Neural progenitor cell (in vitro differentiated cells): ENCODE measurements around the gene KDM2A. TPM values are rescaled to one million over a fixed set of nuclear protein-coding genes. Genes with fewer than 3 reads are reported as not detected.

Experiments used
- DNase-seq: peaks from one replicate; pipeline ENCODE4 v3.0.0-alpha.2; 2016; ENCODE audit warnings: low spot score
- H2AFZ ChIP-seq: fragments of 200-600 bp; sonication (generic); replicated peaks from 2 replicates; pipeline ENCODE4 v1.6.1; 2016; ENCODE audit warnings: antibody characterized with exemption
- H3F3A ChIP-seq: fragments of 200-600 bp; sonication (generic); 2 replicates; pipeline ENCODE4 v1.6.1; 2016; ENCODE audit warnings: antibody characterized with exemption, low read depth
- H3K27ac ChIP-seq: fragments of 200-600 bp; sonication (generic); 2 replicates; pipeline ENCODE4 v1.5.1; 2016; ENCODE audit warnings: mild to moderate bottlenecking
- H3K27me3 ChIP-seq: fragments of 200-600 bp; sonication (generic); 2 replicates; pipeline ENCODE4 v1.6.1; 2016; ENCODE audit warnings: mild to moderate bottlenecking, moderate library complexity
- H3K36me3 ChIP-seq: fragments of 200-600 bp; sonication (generic); 2 replicates; pipeline ENCODE4 v1.5.1; 2016
- H3K4me1 ChIP-seq: fragments of 200-600 bp; sonication (generic); 2 replicates; pipeline ENCODE4 v1.6.1; 2016; ENCODE audit warnings: mixed run types
- H3K4me2 ChIP-seq: fragments of 200-600 bp; sonication (generic); 2 replicates; pipeline ENCODE4 v1.6.1; 2016
- H3K4me3 ChIP-seq: fragments of 200-600 bp; sonication (generic); 2 replicates; pipeline ENCODE4 v1.5.1; 2016
- H3K79me2 ChIP-seq: fragments of 200-600 bp; sonication (generic); 2 replicates; pipeline ENCODE4 v1.6.1; 2016; ENCODE audit warnings: low read depth
- H3K9ac ChIP-seq: fragments of 200-600 bp; sonication (generic); 2 replicates; pipeline ENCODE4 v1.6.1; 2016
- H3K9me3 ChIP-seq: fragments of 200-600 bp; sonication (generic); 2 replicates; pipeline ENCODE4 v1.5.1; 2016; ENCODE audit warnings: low read depth
- H4K20me1 ChIP-seq: fragments of 200-600 bp; sonication (generic); 2 replicates; pipeline ENCODE4 v1.6.1; 2016; ENCODE audit warnings: low read depth
- H3K27ac Mint-ChIP-seq: 3 replicates; pipeline ENCODE4 v1.8.0; 2021; ENCODE audit warnings: mixed read lengths
- H3K27me3 Mint-ChIP-seq: 2 replicates; pipeline ENCODE4 v1.8.0; 2022; ENCODE audit warnings: low read depth, mild to moderate bottlenecking, inconsistent platforms, moderate library complexity, mixed read lengths; ENCODE audit not compliant: insufficient read depth
- H3K36me3 Mint-ChIP-seq: 3 replicates; pipeline ENCODE4 v1.8.0; 2021; ENCODE audit warnings: mixed read lengths
- H3K4me1 Mint-ChIP-seq: 3 replicates; pipeline ENCODE4 v1.8.0; 2021; ENCODE audit warnings: mixed read lengths
- H3K4me3 Mint-ChIP-seq: 3 replicates; pipeline ENCODE4 v1.8.0; 2021; ENCODE audit warnings: mild to moderate bottlenecking, moderate library complexity, mixed read lengths
- H3K9me3 Mint-ChIP-seq: 3 replicates; pipeline ENCODE4 v1.8.0; 2020; ENCODE audit warnings: mixed read lengths
- CTCF ChIP-seq: fragments of 200-600 bp; sonication (generic); IDR thresholded peaks from 2 replicates; pipeline ENCODE4 v1.5.1; 2017; ENCODE audit warnings: antibody characterized with exemption, mild to moderate bottlenecking
- EZH2 ChIP-seq: fragments of 200-600 bp; sonication (generic); IDR thresholded peaks from 2 replicates; pipeline ENCODE4 v1.6.1; 2017; ENCODE audit warnings: antibody characterized with exemption, mild to moderate bottlenecking, moderate library complexity
- EZH2phosphoT487 ChIP-seq: fragments of 200-600 bp; sonication (generic); IDR thresholded peaks from 2 replicates; pipeline ENCODE4 v1.6.1; 2017; ENCODE audit warnings: antibody characterized with exemption
- total RNA-seq: library from RNA; depleted of rRNA; stranded (reverse); fragments of >200 nt; gene quantifications from 2 replicates; pipeline ENCODE4 v1.2.3, GENCODE V29; 2015; ENCODE audit warnings: low replicate concordance

The KDM2A gene
- total RNA-seq, 1 donor from 2014 or later: 49.5 TPM

DNA sequence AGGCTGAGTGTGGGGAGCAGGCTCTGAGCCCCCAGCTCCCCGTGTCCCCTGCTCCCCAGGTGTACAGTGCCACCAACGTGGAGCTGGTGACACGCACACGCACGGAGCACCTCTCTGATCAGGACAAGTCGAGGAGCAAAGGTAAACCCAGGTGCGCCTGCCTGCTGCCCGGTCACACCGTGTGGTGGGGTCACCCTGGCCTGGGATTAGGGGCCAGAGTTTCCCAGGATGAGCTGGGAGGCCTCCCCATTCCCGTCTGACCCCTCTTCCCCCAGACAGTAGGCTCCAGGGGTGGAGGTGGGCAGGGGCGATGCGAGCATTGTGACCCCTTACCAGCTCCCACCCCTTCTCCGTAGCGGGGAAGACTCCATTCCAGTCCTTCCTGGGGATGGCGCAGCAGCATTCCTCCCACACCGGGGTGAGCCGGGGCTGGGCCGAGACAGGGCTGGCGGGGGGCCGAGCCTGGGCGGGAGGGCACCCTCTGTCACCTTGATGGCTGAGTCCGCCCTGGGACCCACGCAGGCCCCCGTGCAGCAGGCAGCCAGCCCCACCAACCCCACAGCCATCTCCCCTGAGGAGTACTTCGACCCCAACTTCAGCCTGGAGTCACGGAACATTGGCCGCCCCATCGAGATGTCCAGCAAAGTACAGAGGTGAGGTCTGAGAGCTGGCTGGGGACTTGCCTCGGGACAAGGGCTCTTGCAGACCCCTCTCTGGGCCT is 180.6 kb downstream of the KDM2A start:
- peaks cover 15% of the 10 kb centered on the region for H3K9me3 Mint-ChIP-seq
- peaks cover 34% of the 10 kb centered on the region for H3K36me3 Mint-ChIP-seq
- no peaks in the 10 kb centered on the region for H3K36me3 ChIP-seq
- H3K27ac ChIP-seq: no peak overlapping the region
- no peak overlapping the region for H3K4me2 ChIP-seq
- no peak overlapping the region for H3K9ac ChIP-seq
- H3K9me3 ChIP-seq: no peaks in the 10 kb centered on the region
- peaks cover 26% of the 10 kb centered on the region for H3F3A ChIP-seq
- peaks cover 4% of the 10 kb centered on the region for H3K27me3 Mint-ChIP-seq
- no peaks in the 10 kb centered on the region for H3K79me2 ChIP-seq
- TF ChIP-seq CTCF (no peak), EZH2 (no peak), EZH2phosphoT487 (no peak)
- H3K27me3 ChIP-seq: peaks cover 13% of the 10 kb centered on the region
- no peak overlapping the region for H2AFZ ChIP-seq
- peaks cover 8% of the 10 kb centered on the region for H3K4me1 Mint-ChIP-seq
- no peak overlapping the region for H3K27ac Mint-ChIP-seq
- H3K4me1 ChIP-seq: peaks cover 12% of the 10 kb centered on the region
- DNase-seq: no peak
- H3K4me3 Mint-ChIP-seq: no peak overlapping the region
- H4K20me1 ChIP-seq: peaks cover 14% of the 10 kb centered on the region
- H3K4me3 ChIP-seq: no peak overlapping the region

- Histone ChIP-seq H3K79me2 (no peaks in the 10 kb centered on the region), H3K4me2 (no peak overlapping the region), H3F3A (peaks cover 27% of the 10 kb centered on the region), H3K27me3 (peaks cover 16% of the 10 kb centered on the region), H3K4me1 (peaks cover 12% of the 10 kb centered on the region), H2AFZ (no peak overlapping the region), H3K27ac (no peak overlapping the region), H3K36me3 (no peaks in the 10 kb centered on the region), H3K4me3 (no peak overlapping the region), H3K9me3 (no peaks in the 10 kb centered on the region), H4K20me1 (peaks cover 14% of the 10 kb centered on the region), H3K9ac (no peak overlapping the region)
- Mint-ChIP-seq H3K27me3 (peaks cover 5% of the 10 kb centered on the region), H3K27ac (no peak overlapping the region), H3K4me1 (peaks cover 8% of the 10 kb centered on the region), H3K36me3 (peaks cover 27% of the 10 kb centered on the region), H3K4me3 (no peak overlapping the region), H3K9me3 (peaks cover 11% of the 10 kb centered on the region)
- TF ChIP-seq EZH2phosphoT487 (no peak), EZH2 (no peak), CTCF (no peak)
- no peak for DNase-seq
Observed at GRCh38 chr11:67300256-67300755, 181.2 kb downstream of the KDM2A start.

GRCh38 chr11:67300756-67301312 is 181.8 kb downstream of the KDM2A start:
- peaks cover 25% of the 10 kb centered on the region for H3K36me3 Mint-ChIP-seq
- Histone ChIP-seq H3K27me3 (peaks cover 16% of the 10 kb centered on the region), H4K20me1 (peaks cover 14% of the 10 kb centered on the region), H3K4me3 (no peak overlapping the region), H3K27ac (no peak overlapping the region), H3K36me3 (no peaks in the 10 kb centered on the region), H3K4me2 (no peak overlapping the region), H2AFZ (no peak overlapping the region), H3F3A (peaks cover 27% of the 10 kb centered on the region), H3K4me1 (peaks cover 12% of the 10 kb centered on the region), H3K9ac (no peak overlapping the region), H3K79me2 (no peaks in the 10 kb centered on the region), H3K9me3 (no peaks in the 10 kb centered on the region)
- H3K4me3 Mint-ChIP-seq: no peak overlapping the region
- peaks cover 5% of the 10 kb centered on the region for H3K27me3 Mint-ChIP-seq
- no peak for DNase-seq
- H3K27ac Mint-ChIP-seq: no peak overlapping the region
- TF ChIP-seq CTCF (no peak), EZH2phosphoT487 (no peak), EZH2 (no peak)
- peaks cover 8% of the 10 kb centered on the region for H3K4me1 Mint-ChIP-seq
- peaks cover 9% of the 10 kb centered on the region for H3K9me3 Mint-ChIP-seq
